DOHH2 (cell line): Measurements from ENCODE around the gene MORC1.

Experiments used
- EZH2phosphoT487 ChIP-seq: fragments of 200-600 bp; sonication (generic); IDR thresholded peaks from 2 replicates; pipeline ENCODE4 v1.6.1; 2017; ENCODE audit warnings: borderline replicate concordance, mild to moderate bottlenecking, antibody characterized with exemption, low read length, moderate library complexity, mixed read lengths
- TF ChIP-seq, protein P1 (sequence below): fragments of 200-600 bp; sonication (generic); IDR thresholded peaks from one replicate; pipeline ENCODE4 v1.5.1; 2014; ENCODE audit warnings: antibody characterized with exemption, mild to moderate bottlenecking, low read depth, low read length; ENCODE audit not compliant: poor library complexity, severe bottlenecking

DNA sequence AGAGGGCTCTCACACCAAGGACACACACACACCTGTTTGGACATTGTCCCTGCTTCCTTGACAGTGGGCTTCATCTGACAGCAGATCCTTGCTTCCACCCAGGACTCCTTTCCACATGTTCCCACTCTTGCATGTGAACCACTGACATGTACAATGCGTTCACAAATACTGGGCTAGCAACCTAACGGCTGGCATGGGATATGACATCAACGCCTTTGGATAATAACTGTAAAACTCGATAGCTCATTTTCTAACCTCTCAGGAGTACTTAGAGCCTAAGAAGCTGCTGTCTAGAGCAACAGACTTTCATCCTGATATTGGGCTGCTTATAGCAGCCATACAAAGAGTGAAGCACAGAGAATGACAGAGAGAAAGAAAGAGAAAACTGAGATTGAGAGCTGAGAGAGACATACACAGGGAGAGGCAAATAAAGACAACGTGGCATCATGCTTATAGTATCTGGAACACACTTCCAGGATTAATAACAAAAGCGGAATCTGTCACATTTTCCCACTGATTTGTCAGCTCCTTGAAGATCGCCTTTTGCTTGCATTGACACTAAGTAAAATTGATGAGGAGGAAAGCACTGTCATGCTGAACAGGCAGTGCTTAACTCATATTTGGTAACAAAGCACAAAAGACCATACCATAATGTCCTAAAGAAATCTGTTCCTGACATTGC is 166.0 kb downstream of the MORC1 start:
- TF ChIP-seq, protein P1, sequence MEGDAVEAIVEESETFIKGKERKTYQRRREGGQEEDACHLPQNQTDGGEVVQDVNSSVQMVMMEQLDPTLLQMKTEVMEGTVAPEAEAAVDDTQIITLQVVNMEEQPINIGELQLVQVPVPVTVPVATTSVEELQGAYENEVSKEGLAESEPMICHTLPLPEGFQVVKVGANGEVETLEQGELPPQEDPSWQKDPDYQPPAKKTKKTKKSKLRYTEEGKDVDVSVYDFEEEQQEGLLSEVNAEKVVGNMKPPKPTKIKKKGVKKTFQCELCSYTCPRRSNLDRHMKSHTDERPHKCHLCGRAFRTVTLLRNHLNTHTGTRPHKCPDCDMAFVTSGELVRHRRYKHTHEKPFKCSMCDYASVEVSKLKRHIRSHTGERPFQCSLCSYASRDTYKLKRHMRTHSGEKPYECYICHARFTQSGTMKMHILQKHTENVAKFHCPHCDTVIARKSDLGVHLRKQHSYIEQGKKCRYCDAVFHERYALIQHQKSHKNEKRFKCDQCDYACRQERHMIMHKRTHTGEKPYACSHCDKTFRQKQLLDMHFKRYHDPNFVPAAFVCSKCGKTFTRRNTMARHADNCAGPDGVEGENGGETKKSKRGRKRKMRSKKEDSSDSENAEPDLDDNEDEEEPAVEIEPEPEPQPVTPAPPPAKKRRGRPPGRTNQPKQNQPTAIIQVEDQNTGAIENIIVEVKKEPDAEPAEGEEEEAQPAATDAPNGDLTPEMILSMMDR: no peak
- no peak for TF ChIP-seq EZH2phosphoT487
